ENCODE results near the gene GIT2. TPM values are rescaled to one million over a fixed set of nuclear protein-coding genes. Genes with fewer than 3 reads are reported as not detected.

GIT2 gene
- total RNA-seq, 1 donor = 43.4 TPM

- H3K9me3 ChIP-seq (ENCODE audit: low read depth, low read length) = no peaks in the 10 kb centered on the region
- no peak for DNase-seq (ENCODE audit: insufficient read length, low spot score, missing footprints)
- TF ChIP-seq CTCF (IDR thresholded peaks at IDR 0.05; ENCODE audit: extremely low read depth, low read depth, low read length) = no peak
- H4K20me1 ChIP-seq (ENCODE audit: insufficient read depth, low read length) = peaks cover 6% of the 10 kb centered on the region
- no peak overlapping the region for H3K4me3 ChIP-seq (ENCODE audit: insufficient read depth, low read length)
- peaks cover 33% of the 10 kb centered on the region for H3K4me1 ChIP-seq (ENCODE audit: insufficient read depth, low read length)
- H3K36me3 ChIP-seq (ENCODE audit: insufficient read depth, low read length) = peaks cover 70% of the 10 kb centered on the region
- H3K79me2 ChIP-seq (ENCODE audit: insufficient read depth, low read length) = peaks cover 45% of the 10 kb centered on the region
- H3K27ac ChIP-seq (ENCODE audit: low read depth, low read length) = no peak overlapping the region
- H3K27me3 ChIP-seq (ENCODE audit: insufficient read depth, low read length) = no peaks in the 10 kb centered on the region
- no peak overlapping the region for H3K4me2 ChIP-seq (ENCODE audit: insufficient read depth, low read length)
- no peak overlapping the region for H2AFZ ChIP-seq (ENCODE audit: low read length)
Observed at GRCh38 chr12:110020956-110021355, 24.8 kb upstream of the GIT2 start.

GRCh38 chr12:110015132-110015531 lies 19.0 kb upstream of the GIT2 start:
- Histone ChIP-seq H4K20me1 (ENCODE audit: insufficient read depth, low read length) (peaks cover 7% of the 10 kb centered on the region), H3K36me3 (ENCODE audit: insufficient read depth, low read length) (peaks cover 80% of the 10 kb centered on the region), H3K79me2 (ENCODE audit: insufficient read depth, low read length) (peaks cover 64% of the 10 kb centered on the region), H3K9me3 (ENCODE audit: low read depth, low read length) (no peaks in the 10 kb centered on the region), H3K4me3 (ENCODE audit: insufficient read depth, low read length) (no peak overlapping the region), H3K27me3 (ENCODE audit: insufficient read depth, low read length) (no peaks in the 10 kb centered on the region), H2AFZ (ENCODE audit: low read length) (no peak overlapping the region), H3K4me2 (ENCODE audit: insufficient read depth, low read length) (no peak overlapping the region), H3K27ac (ENCODE audit: low read depth, low read length) (no peak overlapping the region), H3K4me1 (ENCODE audit: insufficient read depth, low read length) (peaks cover 10% of the 10 kb centered on the region)
- TF ChIP-seq CTCF (IDR thresholded peaks at IDR 0.05; ENCODE audit: extremely low read depth, low read depth, low read length) = no peak
- DNase-seq (ENCODE audit: insufficient read length, low spot score, missing footprints) = no peak

GRCh38 chr12:110012659-110013058 lies 16.5 kb upstream of the GIT2 start:
- peaks cover 67% of the 10 kb centered on the region for H3K79me2 ChIP-seq (ENCODE audit: insufficient read depth, low read length)
- TF ChIP-seq CTCF (IDR thresholded peaks at IDR 0.05; ENCODE audit: extremely low read depth, low read depth, low read length) = no peak
- peak overlapping the region; percentile 37 for H3K27ac ChIP-seq (ENCODE audit: low read depth, low read length)

GRCh38 chr12:110012137-110012536 lies 16.0 kb upstream of the GIT2 start:
- Histone ChIP-seq H3K4me3 (ENCODE audit: insufficient read depth, low read length) (no peak overlapping the region), H3K27ac (ENCODE audit: low read depth, low read length) (peak overlapping the region; percentile 37), H3K27me3 (ENCODE audit: insufficient read depth, low read length) (no peaks in the 10 kb centered on the region), H3K4me2 (ENCODE audit: insufficient read depth, low read length) (peak overlapping the region; percentile 38), H3K36me3 (ENCODE audit: insufficient read depth, low read length) (peaks cover 55% of the 10 kb centered on the region), H3K79me2 (ENCODE audit: insufficient read depth, low read length) (peaks cover 72% of the 10 kb centered on the region), H3K9me3 (ENCODE audit: low read depth, low read length) (no peaks in the 10 kb centered on the region), H4K20me1 (ENCODE audit: insufficient read depth, low read length) (peaks cover 7% of the 10 kb centered on the region), H3K4me1 (ENCODE audit: insufficient read depth, low read length) (peaks cover 10% of the 10 kb centered on the region), H2AFZ (ENCODE audit: low read length) (no peak overlapping the region)
- DNase-seq (ENCODE audit: insufficient read length, low spot score, missing footprints) = no peak
- TF ChIP-seq CTCF (IDR thresholded peaks at IDR 0.05; ENCODE audit: extremely low read depth, low read depth, low read length) = no peak

More at GRCh38 chr12:110012659-110013058, 16.5 kb upstream of the GIT2 start:
- H3K4me1 ChIP-seq (ENCODE audit: insufficient read depth, low read length) = peaks cover 10% of the 10 kb centered on the region
- peaks cover 59% of the 10 kb centered on the region for H3K36me3 ChIP-seq (ENCODE audit: insufficient read depth, low read length)
- no peak overlapping the region for H3K4me2 ChIP-seq (ENCODE audit: insufficient read depth, low read length)
- no peak overlapping the region for H3K4me3 ChIP-seq (ENCODE audit: insufficient read depth, low read length)
- peak; percentile 72 for DNase-seq (ENCODE audit: insufficient read length, low spot score, missing footprints)
- H4K20me1 ChIP-seq (ENCODE audit: insufficient read depth, low read length) = peaks cover 7% of the 10 kb centered on the region
- no peaks in the 10 kb centered on the region for H3K27me3 ChIP-seq (ENCODE audit: insufficient read depth, low read length)
- H3K9me3 ChIP-seq (ENCODE audit: low read depth, low read length) = no peaks in the 10 kb centered on the region
- no peak overlapping the region for H2AFZ ChIP-seq (ENCODE audit: low read length)

Measured in osteoblast (primary cell).